Gastrocnemius medialis (tissue), 4 donors: Measurements from ENCODE around the gene ERCC5.

Source experiments
- POLR2A ChIP-seq, 2 donors: fragments of 450-650 bp; IDR thresholded peaks; one replicate each; pipeline ENCODE4 v1.6.1; 2017; ENCODE audit warnings: antibody characterized with exemption in 2 of 2, mild to moderate bottlenecking in 2 of 2, moderate library complexity in 2 of 2
- TF ChIP-seq, protein P1 (sequence below), 5 experiments: fragments of 450-650 bp in 3 of 5; fragments of 200-600 bp in 2 of 5; sonication (generic) in 2 of 5; IDR thresholded peaks in 4 of 5; conservative IDR thresholded peaks in 1 of 5; 1 replicate in 4 of 5; 2 replicates in 1 of 5; pipeline ENCODE4 v1.5.1; 2016 to 2019; ENCODE audit warnings: antibody characterized with exemption in 5 of 5, mild to moderate bottlenecking in 3 of 5, moderate library complexity in 3 of 5

DNA sequence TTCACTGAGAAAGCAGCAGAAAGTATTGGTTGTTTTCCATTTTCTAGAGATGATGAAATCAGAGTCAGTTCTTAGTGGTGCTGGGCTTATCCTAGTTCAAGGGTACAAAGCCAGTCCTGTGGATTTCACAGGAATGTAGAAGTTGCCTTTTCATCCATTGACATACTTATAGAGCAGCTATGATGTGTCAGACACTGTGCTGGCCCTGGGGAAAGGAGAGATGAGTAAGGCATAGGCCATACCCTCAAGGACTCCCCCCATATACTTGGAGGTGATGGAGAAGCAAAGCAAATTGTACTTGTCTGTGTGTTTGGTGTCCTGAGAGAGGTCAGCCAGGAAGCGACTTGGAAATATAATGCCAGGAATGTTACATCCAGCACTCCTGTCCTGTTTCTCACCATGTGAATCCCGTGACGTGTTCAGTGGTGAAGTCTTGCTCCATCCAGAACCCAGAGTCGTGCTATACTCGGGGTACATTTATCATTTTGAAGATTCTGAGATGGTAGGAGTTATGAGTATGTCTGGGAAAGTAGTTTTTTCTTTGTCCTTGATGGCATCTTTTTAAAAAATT lies 22.6 kb downstream of the ERCC5 start:
- TF ChIP-seq, protein P1, sequence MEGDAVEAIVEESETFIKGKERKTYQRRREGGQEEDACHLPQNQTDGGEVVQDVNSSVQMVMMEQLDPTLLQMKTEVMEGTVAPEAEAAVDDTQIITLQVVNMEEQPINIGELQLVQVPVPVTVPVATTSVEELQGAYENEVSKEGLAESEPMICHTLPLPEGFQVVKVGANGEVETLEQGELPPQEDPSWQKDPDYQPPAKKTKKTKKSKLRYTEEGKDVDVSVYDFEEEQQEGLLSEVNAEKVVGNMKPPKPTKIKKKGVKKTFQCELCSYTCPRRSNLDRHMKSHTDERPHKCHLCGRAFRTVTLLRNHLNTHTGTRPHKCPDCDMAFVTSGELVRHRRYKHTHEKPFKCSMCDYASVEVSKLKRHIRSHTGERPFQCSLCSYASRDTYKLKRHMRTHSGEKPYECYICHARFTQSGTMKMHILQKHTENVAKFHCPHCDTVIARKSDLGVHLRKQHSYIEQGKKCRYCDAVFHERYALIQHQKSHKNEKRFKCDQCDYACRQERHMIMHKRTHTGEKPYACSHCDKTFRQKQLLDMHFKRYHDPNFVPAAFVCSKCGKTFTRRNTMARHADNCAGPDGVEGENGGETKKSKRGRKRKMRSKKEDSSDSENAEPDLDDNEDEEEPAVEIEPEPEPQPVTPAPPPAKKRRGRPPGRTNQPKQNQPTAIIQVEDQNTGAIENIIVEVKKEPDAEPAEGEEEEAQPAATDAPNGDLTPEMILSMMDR (IDR thresholded peaks at IDR 0.05 in 4 of 5, conservative IDR thresholded peaks at IDR 0.05 in 1 of 5): no peak
- TF ChIP-seq POLR2A (IDR thresholded peaks at IDR 0.05): no peak
